Endothelial cell of umbilical vein (primary cell): ENCODE data around the gene HPGD. TPM values are rescaled to one million over a fixed set of nuclear protein-coding genes. Genes with fewer than 3 reads are reported as not detected.

Experiments
- BruUV-seq: library from RNA; stranded (reverse); fragments of 400-500 nt; replicated peaks from 2 replicates; lab custom pipeline; 2021; lab: Mats Ljungman, UMichigan
- CTCF ChIA-PET: fragments of 300-600, 350-600 bp; sonication (Branson Sonifier 250); formaldehyde crosslinking; loops from one replicate; lab custom pipeline; 2021; ENCODE audit warnings: antibody characterized with exemption, inconsistent platforms; lab: Charles Lee
- POLR2A ChIA-PET: fragments of 300-600, 350-600 bp; sonication (Branson Sonifier 250); formaldehyde crosslinking; loops from one replicate; lab custom pipeline; 2021; ENCODE audit warnings: antibody characterized with exemption, inconsistent platforms; lab: Charles Lee
- DNase-seq: peaks from one replicate; pipeline ENCODE4 v3.0.0-alpha.2; 2011; ENCODE audit warnings: low read depth, low spot score
- FAIRE-seq: peaks from 2 replicates; lab custom pipeline; 2011; peaks lifted over from hg19 to GRCh38; lab: Jason Lieb, UNC
- H2AFZ ChIP-seq: 2 replicates; pipeline ENCODE4 v1.6.0; 2012; ENCODE audit warnings: low read depth, low read length, control low read depth, inconsistent platforms
- H3K27ac ChIP-seq: 2 replicates; pipeline ENCODE4 v1.5.1; 2011; ENCODE audit warnings: low read depth, mild to moderate bottlenecking, control low read depth, low read length, moderate library complexity; ENCODE audit not compliant: insufficient read depth
- H3K27me3 ChIP-seq, 2 experiments: 2 replicates each; pipeline versions ENCODE4 v1.6.0 to v1.6.1; 2011; ENCODE audit warnings: low read length in 2 of 2, mixed read lengths in 1 of 2; ENCODE audit not compliant: control insufficient read depth in 2 of 2, insufficient read depth in 2 of 2
- H3K36me3 ChIP-seq, 2 experiments: 2 replicates in 1 of 2; 3 replicates in 1 of 2; pipeline ENCODE4 v1.5.1; 2011; ENCODE audit warnings: low read length in 2 of 2, mild to moderate bottlenecking in 1 of 2, moderate library complexity in 1 of 2; ENCODE audit not compliant: control insufficient read depth in 2 of 2, insufficient read depth in 2 of 2; ENCODE audit errors: extremely low read depth in 1 of 2
- H3K4me1 ChIP-seq: 3 replicates; pipeline ENCODE4 v1.5.1; 2011; ENCODE audit warnings: mild to moderate bottlenecking, low read length; ENCODE audit not compliant: control insufficient read depth, insufficient read depth; ENCODE audit errors: extremely low read depth
- H3K4me2 ChIP-seq: 2 replicates; pipeline ENCODE4 v1.6.1; 2011; ENCODE audit warnings: low read length, control low read depth, mixed read lengths; ENCODE audit not compliant: insufficient read depth
- H3K4me3 ChIP-seq, 3 experiments: fragments of 200-600 bp in 1 of 3; sonication (generic), shearing (Covaris generic) in 1 of 3; replicated peaks in 1 of 3; 2 replicates each; pipeline ENCODE4 v1.5.1; 2011 to 2016; ENCODE audit warnings: control low read depth in 3 of 3, low read length in 3 of 3, mild to moderate bottlenecking in 2 of 3, inconsistent platforms in 1 of 3, low read depth in 1 of 3, moderate library complexity in 1 of 3; ENCODE audit not compliant: insufficient read depth in 1 of 3
- H3K79me2 ChIP-seq: 2 replicates; pipeline ENCODE4 v1.6.0; 2012; ENCODE audit warnings: low read length, inconsistent platforms; ENCODE audit not compliant: control insufficient read depth, insufficient read depth
- H3K9ac ChIP-seq: replicated peaks from 2 replicates; pipeline ENCODE3; 2011; ENCODE audit warnings: low read length, control low read depth; ENCODE audit not compliant: insufficient read depth; ENCODE audit errors: extremely low read depth
- H3K9me1 ChIP-seq: replicated peaks from 3 replicates; pipeline ENCODE4 v1.6.0; 2011; ENCODE audit warnings: mild to moderate bottlenecking, low read length; ENCODE audit not compliant: control insufficient read depth, insufficient read depth; ENCODE audit errors: extremely low read depth
- H3K9me3 ChIP-seq: replicated peaks from 2 replicates; pipeline ENCODE4 v1.5.1; 2012; ENCODE audit warnings: low read length, inconsistent platforms; ENCODE audit not compliant: control insufficient read depth, insufficient read depth
- H4K20me1 ChIP-seq: replicated peaks from 2 replicates; pipeline ENCODE3; 2011; ENCODE audit warnings: mild to moderate bottlenecking, low read length; ENCODE audit not compliant: control insufficient read depth, insufficient read depth; ENCODE audit errors: extremely low read depth
- EZH2 ChIP-seq: IDR thresholded peaks from 2 replicates; pipeline ENCODE4 v1.6.1; 2012; ENCODE audit warnings: borderline replicate concordance, low read depth, mild to moderate bottlenecking, moderate library complexity, low read length, inconsistent platforms; ENCODE audit not compliant: severe bottlenecking
- FOS ChIP-seq: IDR thresholded peaks from 2 replicates; pipeline ENCODE4 v1.6.1; 2011; ENCODE audit warnings: mild to moderate bottlenecking, low read length, moderate library complexity, borderline replicate concordance; ENCODE audit not compliant: insufficient read depth
- GATA2 ChIP-seq: IDR thresholded peaks from 2 replicates; pipeline ENCODE4 v1.7.0; 2011; ENCODE audit warnings: low read depth, mild to moderate bottlenecking, moderate library complexity, mixed read lengths, low read length; ENCODE audit not compliant: insufficient read length, insufficient read depth
- JUN ChIP-seq: IDR thresholded peaks from 2 replicates; pipeline ENCODE4 v1.6.1; 2011; ENCODE audit warnings: borderline replicate concordance, low read depth; ENCODE audit not compliant: insufficient read length, insufficient read depth
- MYC ChIP-seq: IDR thresholded peaks from one replicate; pipeline ENCODE4 v1.6.1; 2011; ENCODE audit warnings: mild to moderate bottlenecking, low read depth, low read length
- POLR2A ChIP-seq: IDR thresholded peaks from 2 replicates; pipeline ENCODE4 v1.6.1; 2012; ENCODE audit warnings: low read depth, mild to moderate bottlenecking, control low read depth, low read length
- POLR2AphosphoS5 ChIP-seq: IDR thresholded peaks from 2 replicates; pipeline ENCODE4 v1.6.1; 2012; ENCODE audit warnings: low read depth, mild to moderate bottlenecking, control low read depth, low read length, moderate library complexity; ENCODE audit not compliant: insufficient read depth
- dilution Hi-C: fragments of 300-500 bp; cut with MboI; formaldehyde crosslinking; loops from one replicate; pipeline ENCODE4 v1.15.0; 2019; ENCODE audit warnings: low sequenced_read_pairs; ENCODE audit not compliant: extremely low pct_ligation_motif_present
- intact Hi-C: fragments of 100-400 bp; cut with micrococcal nuclease; formaldehyde crosslinking; loops from one replicate; pipeline ENCODE4 v1.10.0; 2022
- polyA plus RNA-seq, 4 experiments: library from polyadenylated mRNA; depleted of rRNA in 3 of 4; stranded (reverse) in 3 of 4; unstranded in 1 of 4; fragments of >200 nt; gene quantifications; 2 replicates each; pipeline versions ENCODE4 v1.2.1 to v1.2.3, GENCODE V29; 2011 to 2012; ENCODE audit warnings: missing spikeins in 1 of 4
- total RNA-seq: library from RNA; stranded (reverse); gene quantifications from 2 replicates; pipeline ENCODE4 v1.2.3, GENCODE V29; 2021
- TF ChIP-seq, protein P1 (sequence below), 2 donors: IDR thresholded peaks; 1 replicate in 1 of 2; 2 replicates in 1 of 2; pipeline ENCODE4 v1.5.1; 2011; ENCODE audit warnings: low read length in 2 of 2, mild to moderate bottlenecking in 2 of 2, moderate library complexity in 2 of 2, control low read depth in 1 of 2, inconsistent platforms in 1 of 2, low read depth in 1 of 2; ENCODE audit not compliant: insufficient read depth in 1 of 2; ENCODE audit errors: extremely low read depth in 1 of 2
- TF ChIP-seq, protein P2 (sequence below): IDR thresholded peaks from 2 replicates; pipeline ENCODE4 v1.6.1; 2011; ENCODE audit not compliant: insufficient read depth, insufficient read length

HPGD gene
- total and polyA plus RNA-seq, 2 donors (not counting 3 experiments of a cell fraction or from before 2014, with no cell fraction given) = not detected

DNA sequence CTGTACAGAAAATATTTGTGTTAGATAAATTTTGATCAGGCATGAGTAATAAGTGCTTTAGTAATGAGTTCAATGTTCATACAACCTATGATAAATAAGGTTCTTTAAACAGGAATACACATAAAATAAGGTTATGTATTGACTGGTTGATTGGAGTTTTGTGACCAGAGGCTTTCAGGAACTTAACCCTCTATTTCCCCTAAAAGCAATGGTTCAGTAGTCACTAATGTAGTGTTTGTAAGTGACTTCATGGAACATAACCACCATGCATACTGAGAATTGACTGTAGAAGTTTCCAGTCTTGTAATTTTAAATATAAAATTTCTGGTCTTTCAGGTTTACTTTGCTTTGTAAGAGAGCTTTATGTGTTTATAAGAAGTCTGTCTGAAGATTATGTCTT lies 28.1 kb downstream of the HPGD start:
- Histone ChIP-seq H4K20me1 (no peaks in the 10 kb centered on the region), H3K79me2 (no peaks in the 10 kb centered on the region), H3K27ac (no peak overlapping the region), H3K4me1 (no peaks in the 10 kb centered on the region), H3K9me1 (no peaks in the 10 kb centered on the region), H3K9me3 (no peaks in the 10 kb centered on the region), H3K36me3 (no peaks in the 10 kb centered on the region), H3K27me3 (no peaks in the 10 kb centered on the region), H3K9ac (no peak overlapping the region), H3K4me2 (no peak overlapping the region), H3K4me3 (no peak overlapping the region), H2AFZ (no peak overlapping the region)
- BruUV-seq = no TSS peak
- ChIA-PET CTCF (no interaction called here), POLR2A (no interaction called here)
- no peak for TF ChIP-seq GATA2
- TF ChIP-seq, protein P1, sequence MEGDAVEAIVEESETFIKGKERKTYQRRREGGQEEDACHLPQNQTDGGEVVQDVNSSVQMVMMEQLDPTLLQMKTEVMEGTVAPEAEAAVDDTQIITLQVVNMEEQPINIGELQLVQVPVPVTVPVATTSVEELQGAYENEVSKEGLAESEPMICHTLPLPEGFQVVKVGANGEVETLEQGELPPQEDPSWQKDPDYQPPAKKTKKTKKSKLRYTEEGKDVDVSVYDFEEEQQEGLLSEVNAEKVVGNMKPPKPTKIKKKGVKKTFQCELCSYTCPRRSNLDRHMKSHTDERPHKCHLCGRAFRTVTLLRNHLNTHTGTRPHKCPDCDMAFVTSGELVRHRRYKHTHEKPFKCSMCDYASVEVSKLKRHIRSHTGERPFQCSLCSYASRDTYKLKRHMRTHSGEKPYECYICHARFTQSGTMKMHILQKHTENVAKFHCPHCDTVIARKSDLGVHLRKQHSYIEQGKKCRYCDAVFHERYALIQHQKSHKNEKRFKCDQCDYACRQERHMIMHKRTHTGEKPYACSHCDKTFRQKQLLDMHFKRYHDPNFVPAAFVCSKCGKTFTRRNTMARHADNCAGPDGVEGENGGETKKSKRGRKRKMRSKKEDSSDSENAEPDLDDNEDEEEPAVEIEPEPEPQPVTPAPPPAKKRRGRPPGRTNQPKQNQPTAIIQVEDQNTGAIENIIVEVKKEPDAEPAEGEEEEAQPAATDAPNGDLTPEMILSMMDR (IDR thresholded peaks at IDR 0.05; ENCODE audit: extremely low read depth in 1 of 2, insufficient read depth in 1 of 2, low read depth in 1 of 2, low read length in 2 of 2) = no peak
- TF ChIP-seq POLR2AphosphoS5 = no peak
- no peak for TF ChIP-seq MYC
- TF ChIP-seq JUN = no peak
- TF ChIP-seq, protein P2, sequence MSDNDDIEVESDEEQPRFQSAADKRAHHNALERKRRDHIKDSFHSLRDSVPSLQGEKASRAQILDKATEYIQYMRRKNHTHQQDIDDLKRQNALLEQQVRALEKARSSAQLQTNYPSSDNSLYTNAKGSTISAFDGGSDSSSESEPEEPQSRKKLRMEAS = no peak
- no peak for TF ChIP-seq POLR2A
- TF ChIP-seq FOS = no peak
- TF ChIP-seq EZH2 = no peak
- dilution Hi-C loops (no loop called here), intact Hi-C loops (no loop called here)
- FAIRE-seq (no peak), DNase-seq (no peak)
